ENCODE results near the gene ENPP1. TPM values are rescaled to one million over a fixed set of nuclear protein-coding genes. Genes with fewer than 3 reads are reported as not detected.

Gene ENPP1
- total and polyA plus RNA-seq, 2 of the 4 experiments (the other 2 are of a cell fraction): 10.9 to 38.9 TPM

DNA sequence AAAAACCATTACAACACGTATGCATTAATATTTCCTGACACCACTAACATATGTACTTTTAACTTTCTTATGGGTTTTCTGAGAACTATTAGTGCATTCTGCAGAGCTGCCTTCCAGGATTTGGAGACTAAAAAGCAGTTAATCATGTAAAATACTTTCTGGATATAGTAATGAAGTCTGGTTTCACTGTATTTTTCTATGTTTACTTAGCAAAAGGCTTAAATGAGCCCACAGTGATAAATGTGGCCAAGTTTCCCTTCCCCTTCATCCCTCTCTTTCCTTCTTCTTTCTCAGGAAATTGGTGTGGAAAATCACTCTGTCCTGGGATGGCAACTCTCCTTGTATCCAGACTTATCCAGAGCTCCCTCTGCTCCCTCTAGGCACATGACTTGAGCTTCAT is 29.7 kb upstream of the ENPP1 start:
- DNase-seq: peak; percentile 51
- WGBS, 2 experiments (ENCODE audit: extremely low coverage in 2 of 2, insufficient read length in 1 of 2): no CpG with 5 or more reads among the region's 1 CpG

More for the DNA sequence above, 29.7 kb upstream of the ENPP1 start:
- in situ Hi-C loops (cut with MboI; ENCODE audit: low sequenced_read_pairs): no loop called here
- Histone ChIP-seq H3K56ac (ENCODE audit: extremely low read depth, insufficient read depth, low read length) (no peak overlapping the region), H3K27me3 (ENCODE audit: control insufficient read depth, insufficient read depth, low read length) (no peaks in the 10 kb centered on the region; the same call in 1 of the 2 replicates), H3K36me3 (ENCODE audit: control insufficient read depth, insufficient read depth, low read length) (no peaks in the 10 kb centered on the region), H3K4me2 (ENCODE audit: low read depth, low read length) (no peak overlapping the region; the same call in 1 of the 2 replicates), H3K23ac (ENCODE audit: low read depth, low read length) (peak overlapping the region; percentile 56), H4K20me1 (ENCODE audit: insufficient read depth, low read length) (no peaks in the 10 kb centered on the region), H2AK9ac (replicated peaks; ENCODE audit: low read depth, low read length, poor library complexity) (peak overlapping the region; percentile 58), H3K9me1 (ENCODE audit: insufficient read depth, low read length) (peaks cover 3% of the 10 kb centered on the region; the same call in 1 of the 2 replicates), H3K18ac (ENCODE audit: low read depth, low read length) (0 out of 2 replicates have a peak overlapping the region, but pooled peaks have one; percentile 11), H2AK5ac (ENCODE audit: low read depth, low read length) (peak overlapping the region; percentile 33; the same call in 1 of the 2 replicates), H4K5ac (ENCODE audit: low read depth, low read length) (no peak overlapping the region), H3K9me3 (ENCODE audit: control insufficient read depth, insufficient read depth, low read length) (no peaks in the 10 kb centered on the region), H3K79me1 (ENCODE audit: low read depth in 1 of 2, low read length in 2 of 2) (no peaks in the 10 kb centered on the region), H3K4me1 (ENCODE audit: control insufficient read depth, insufficient read depth, low read length) (peaks cover 2% of the 10 kb centered on the region; the same call in 1 of the 2 replicates), H2BK20ac (ENCODE audit: low read depth, low read length) (0 out of 2 replicates have a peak overlapping the region, but pooled peaks have one; percentile 20), H4K91ac (ENCODE audit: insufficient read depth, low read depth, low read length) (no peak overlapping the region), H2BK120ac (ENCODE audit: low read depth, low read length) (no peak overlapping the region), H2AFZ (replicated peaks; ENCODE audit: low read length, poor library complexity) (peak overlapping the region; percentile 56), H4K8ac (ENCODE audit: low read depth in 2 of 2, low read length in 2 of 2) (peak overlapping the region in 1 of 2 experiments; percentile 51; a peak in 2 of 4 replicates), H2BK15ac (ENCODE audit: low read depth, low read length) (no peak overlapping the region), H3K9ac (ENCODE audit: low read depth, low read length) (no peak overlapping the region), H3K14ac (replicated peaks; ENCODE audit: low read depth, low read length) (peak overlapping the region; percentile 72), H3K27ac (ENCODE audit: insufficient read depth, low read length) (no peak overlapping the region), H2BK5ac (ENCODE audit: low read depth, low read length, poor library complexity, severe bottlenecking) (no peak overlapping the region), H3K4ac (ENCODE audit: low read depth, low read length) (0 out of 2 replicates have a peak overlapping the region, but pooled peaks have one; percentile 21), H3K4me3 (ENCODE audit: insufficient read depth, low read depth, low read length) (no peak overlapping the region)
- peak; percentile 37; the same call in 1 of the 2 replicates for ATAC-seq (ENCODE audit: low read depth)
- intact Hi-C loops (cut with micrococcal nuclease): no loop called here
- dilution Hi-C loops (cut with HindIII; ENCODE audit: low sequenced_read_pairs, unreplicated experiment): no loop called here
- TF ChIP-seq CEBPB (IDR thresholded peaks at IDR 0.05; ENCODE audit: low read depth, low read length): no peak
- POLR2A ChIA-PET (ENCODE audit: unreplicated experiment): no interaction called here
- BruUV-seq (replicated peaks): no TSS peak
- CTCF ChIA-PET: no interaction called here

Data from IMR-90 (cell line).